HUES6 (cell line): Measurements from ENCODE around the gene PDYN.

Source experiments
- H3K27ac ChIP-seq: 2 replicates; pipeline ENCODE4 v1.7.0; 2013; ENCODE audit warnings: low read depth, mild to moderate bottlenecking, low read length, inconsistent platforms
- H3K27me3 ChIP-seq: 2 replicates; pipeline ENCODE4 v1.6.1; 2013; ENCODE audit warnings: low read length; ENCODE audit not compliant: control insufficient read depth, insufficient read depth
- H3K36me3 ChIP-seq: 2 replicates; pipeline ENCODE4 v1.6.1; 2013; ENCODE audit warnings: low read length; ENCODE audit not compliant: control insufficient read depth, insufficient read depth
- H3K4me1 ChIP-seq: 2 replicates; pipeline ENCODE4 v1.6.1; 2013; ENCODE audit warnings: low read length; ENCODE audit not compliant: control insufficient read depth, insufficient read depth
- H3K4me3 ChIP-seq: 2 replicates; pipeline ENCODE4 v1.5.1; 2013; ENCODE audit warnings: low read depth, low read length
- H3K9ac ChIP-seq: one replicate; pipeline ENCODE4 v1.6.1; 2013; ENCODE audit warnings: mild to moderate bottlenecking, low read length
- H3K9me3 ChIP-seq: 2 replicates; pipeline ENCODE4 v1.6.1; 2013; ENCODE audit warnings: low read depth, low read length; ENCODE audit not compliant: control insufficient read depth, insufficient read depth

PDYN gene

GRCh38 chr20:1933465-1933870 lies 60.4 kb downstream of the PDYN start:
- H3K9ac ChIP-seq, result no peak overlapping the region
- H3K27me3 ChIP-seq, result no peaks in the 10 kb centered on the region
- no peak overlapping the region for H3K27ac ChIP-seq
- peaks cover 13% of the 10 kb centered on the region for H3K4me1 ChIP-seq
- H3K4me3 ChIP-seq, result no peak overlapping the region
- no peaks in the 10 kb centered on the region for H3K9me3 ChIP-seq
- 0 out of 2 replicates have a peak, but pooled peaks cover 2% of the 10 kb centered on the region for H3K36me3 ChIP-seq

DNA sequence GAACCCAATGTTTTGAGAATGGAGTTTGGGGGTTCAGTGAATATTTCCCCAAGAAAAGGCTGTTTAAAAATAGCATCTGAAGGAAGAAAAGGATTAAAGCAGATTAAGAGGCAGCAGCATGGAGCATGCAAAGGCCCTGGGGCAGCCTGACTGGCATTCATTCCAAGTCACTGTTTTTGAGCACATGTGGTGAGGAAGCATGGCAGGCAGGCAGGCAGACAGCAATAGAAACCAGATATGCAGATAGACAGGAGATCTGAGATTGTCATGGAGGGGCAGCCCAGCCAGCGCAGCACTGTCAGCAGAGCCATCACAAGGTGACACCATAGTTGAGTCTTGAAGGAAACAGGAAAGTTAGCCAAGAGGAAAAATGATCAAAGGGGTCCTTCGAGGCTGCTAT lies 60.9 kb downstream of the PDYN start:
- no peaks in the 10 kb centered on the region for H3K27me3 ChIP-seq
- no peak overlapping the region for H3K9ac ChIP-seq
- no peaks in the 10 kb centered on the region for H3K9me3 ChIP-seq
- H3K36me3 ChIP-seq, result no peaks in the 10 kb centered on the region
- H3K4me1 ChIP-seq, result peaks cover 14% of the 10 kb centered on the region
- no peak overlapping the region for H3K27ac ChIP-seq
- H3K4me3 ChIP-seq, result no peak overlapping the region

GRCh38 chr20:1931830-1932229 lies 62.0 kb downstream of the PDYN start:
- Histone ChIP-seq H3K36me3 (no peaks in the 10 kb centered on the region), H3K9ac (no peak overlapping the region), H3K4me3 (no peak overlapping the region), H3K9me3 (no peaks in the 10 kb centered on the region), H3K27me3 (no peaks in the 10 kb centered on the region), H3K27ac (no peak overlapping the region), H3K4me1 (peaks cover 19% of the 10 kb centered on the region)

GRCh38 chr20:1930165-1930564 lies 63.7 kb downstream of the PDYN start:
- Histone ChIP-seq H3K4me1 (peaks cover 19% of the 10 kb centered on the region), H3K27ac (no peak overlapping the region), H3K9me3 (no peaks in the 10 kb centered on the region), H3K9ac (no peak overlapping the region), H3K27me3 (no peaks in the 10 kb centered on the region), H3K4me3 (no peak overlapping the region), H3K36me3 (no peaks in the 10 kb centered on the region)

GRCh38 chr20:1929460-1929859 lies 64.4 kb downstream of the PDYN start:
- H3K4me1 ChIP-seq, result peaks cover 13% of the 10 kb centered on the region
- no peaks in the 10 kb centered on the region for H3K27me3 ChIP-seq
- no peak overlapping the region for H3K27ac ChIP-seq
- no peaks in the 10 kb centered on the region for H3K9me3 ChIP-seq
- H3K36me3 ChIP-seq, result no peaks in the 10 kb centered on the region
- H3K4me3 ChIP-seq, result no peak overlapping the region
- no peak overlapping the region for H3K9ac ChIP-seq

DNA sequence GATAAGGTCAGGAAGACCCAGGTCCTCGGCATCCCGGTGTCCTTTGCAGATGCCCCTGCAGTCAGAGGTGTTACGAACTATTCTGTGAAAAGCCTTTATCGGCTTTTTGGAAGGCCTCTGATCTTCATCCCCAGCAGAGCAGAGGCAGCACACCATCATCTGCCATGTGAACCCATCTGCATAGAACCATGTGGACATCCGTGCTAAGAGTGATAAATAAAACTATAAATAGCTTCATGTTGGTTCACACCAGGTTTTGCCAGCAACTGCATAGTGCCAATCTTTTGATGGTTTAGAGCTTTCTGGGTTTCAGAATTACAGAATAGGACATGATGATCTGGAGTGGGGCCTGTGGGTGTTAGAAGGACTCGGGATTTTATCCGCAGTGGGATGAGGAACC lies 65.1 kb downstream of the PDYN start:
- no peaks in the 10 kb centered on the region for H3K27me3 ChIP-seq

More for the DNA sequence above, 65.1 kb downstream of the PDYN start:
- Histone ChIP-seq H3K9ac (no peak overlapping the region), H3K4me3 (no peak overlapping the region), H3K9me3 (no peaks in the 10 kb centered on the region), H3K36me3 (no peaks in the 10 kb centered on the region), H3K4me1 (peaks cover 13% of the 10 kb centered on the region), H3K27ac (no peak overlapping the region)
